Activated T-cell treated with anti-CD3 and anti-CD28 coated beads, Interleukin-2, amount 50 U/mL, for 4 hours (primary cell): ENCODE data around the gene SSPN. TPM values are rescaled to one million over a fixed set of nuclear protein-coding genes. Genes with fewer than 3 reads are reported as not detected.

Experiments used
- ATAC-seq, 2 donors: fragments of 200-7000 bp; cut with Tn5 transposase; one replicate each; pipeline ENCODE4 v1.10.0; 2021
- DNase-seq: peaks from one replicate; pipeline ENCODE4 v3.0.0-alpha.2; 2020
- H3K27me3 Mint-ChIP-seq: one replicate; pipeline ENCODE4 v1.8.0; 2021; ENCODE audit warnings: low read depth, mixed read lengths
- H3K36me3 Mint-ChIP-seq: one replicate; pipeline ENCODE4 v1.8.0; 2022; ENCODE audit warnings: mixed read lengths; ENCODE audit not compliant: insufficient read depth
- H3K4me1 Mint-ChIP-seq: one replicate; pipeline ENCODE4 v1.8.0; 2021; ENCODE audit warnings: low read depth, mixed read lengths
- H3K4me3 Mint-ChIP-seq: one replicate; pipeline ENCODE4 v1.8.0; 2021; ENCODE audit warnings: mild to moderate bottlenecking, moderate library complexity, mixed read lengths
- H3K9me3 Mint-ChIP-seq: one replicate; pipeline ENCODE4 v1.8.0; 2021; ENCODE audit warnings: mixed read lengths
- total RNA-seq, 3 donors: library from RNA; stranded (reverse); gene quantifications; one replicate each; pipeline ENCODE4 v1.2.1, GENCODE V29; 2021

SSPN gene
- total RNA-seq, 3 donors from 2014 or later: not detected

DNA sequence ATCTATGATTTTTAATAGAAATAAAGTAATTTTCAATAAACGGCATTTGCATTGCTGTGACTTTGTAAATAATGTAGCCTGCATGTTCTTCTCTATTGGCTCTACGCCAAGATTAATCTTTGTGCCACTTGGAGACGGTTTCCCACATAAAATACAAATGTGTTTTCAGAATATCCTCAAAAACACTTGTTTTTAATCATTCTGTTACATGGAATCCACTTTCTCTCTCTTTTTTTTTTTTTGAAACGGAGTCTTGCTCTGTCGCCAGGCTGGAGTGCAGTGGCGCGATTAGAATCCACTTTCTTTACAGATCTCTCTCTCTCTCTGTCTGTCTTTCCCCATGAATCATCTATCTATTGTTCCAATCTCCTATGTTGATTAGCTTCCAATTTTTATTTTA is 22.8 kb upstream of the SSPN start:
- Mint-ChIP-seq H3K4me3 (no peak overlapping the region), H3K27me3 (peaks cover 26% of the 10 kb centered on the region), H3K36me3 (no peaks in the 10 kb centered on the region), H3K4me1 (no peaks in the 10 kb centered on the region), H3K9me3 (no peaks in the 10 kb centered on the region)
- DNase-seq (no peak), ATAC-seq (no peak)

GRCh38 chr12:26172946-26173552 is 22.3 kb upstream of the SSPN start:
- H3K4me3 Mint-ChIP-seq: no peak overlapping the region
- no peak for ATAC-seq
- H3K4me1 Mint-ChIP-seq: no peaks in the 10 kb centered on the region
- H3K9me3 Mint-ChIP-seq: no peaks in the 10 kb centered on the region
- H3K27me3 Mint-ChIP-seq: peaks cover 21% of the 10 kb centered on the region
- DNase-seq: no peak
- no peaks in the 10 kb centered on the region for H3K36me3 Mint-ChIP-seq

DNA sequence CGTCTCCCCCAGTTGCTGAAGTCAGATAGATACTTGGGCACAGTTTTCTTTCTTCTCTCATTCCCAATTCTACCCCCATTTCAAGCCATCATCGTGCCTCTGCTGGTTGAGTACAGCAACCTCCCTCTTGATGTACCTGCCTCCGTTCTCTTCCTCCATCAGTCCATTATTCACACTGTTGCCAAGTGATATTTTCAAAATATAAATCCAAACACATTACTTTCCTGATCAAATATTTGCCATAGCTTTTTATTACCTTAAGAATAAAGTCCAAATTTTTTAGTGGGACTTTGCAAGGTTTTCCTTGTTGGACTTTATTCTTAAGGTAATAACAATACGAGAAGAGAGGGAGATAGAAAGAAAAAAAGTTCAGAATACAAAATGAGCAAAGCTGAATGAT is 18.6 kb upstream of the SSPN start:
- ATAC-seq (no peak), DNase-seq (no peak)
- Mint-ChIP-seq H3K27me3 (peaks cover 34% of the 10 kb centered on the region), H3K9me3 (no peaks in the 10 kb centered on the region), H3K4me1 (no peaks in the 10 kb centered on the region), H3K36me3 (no peaks in the 10 kb centered on the region), H3K4me3 (no peak overlapping the region)

DNA sequence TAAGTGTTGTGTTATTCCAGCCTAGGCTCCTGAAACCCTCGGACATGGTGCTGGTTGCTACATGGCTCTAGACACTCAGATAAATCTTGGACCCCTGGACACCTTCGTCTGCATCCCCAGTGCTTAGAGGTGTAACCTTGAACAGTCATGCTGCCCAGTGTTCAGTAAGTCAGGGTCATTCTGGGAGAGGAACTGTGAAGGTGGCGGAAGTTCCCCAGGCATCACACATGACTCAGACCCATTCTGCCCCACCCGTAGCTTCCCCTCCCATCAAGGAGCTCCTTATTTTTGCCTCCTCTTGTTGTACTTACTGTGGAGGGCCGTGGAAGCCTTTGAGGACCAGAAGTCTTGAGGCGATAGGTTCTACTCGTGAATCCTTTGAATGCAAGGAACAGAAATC is 18.1 kb upstream of the SSPN start:
- Mint-ChIP-seq H3K27me3 (peaks cover 37% of the 10 kb centered on the region), H3K36me3 (no peaks in the 10 kb centered on the region), H3K4me3 (no peak overlapping the region), H3K9me3 (no peaks in the 10 kb centered on the region), H3K4me1 (no peaks in the 10 kb centered on the region)
- ATAC-seq (no peak), DNase-seq (no peak)

DNA sequence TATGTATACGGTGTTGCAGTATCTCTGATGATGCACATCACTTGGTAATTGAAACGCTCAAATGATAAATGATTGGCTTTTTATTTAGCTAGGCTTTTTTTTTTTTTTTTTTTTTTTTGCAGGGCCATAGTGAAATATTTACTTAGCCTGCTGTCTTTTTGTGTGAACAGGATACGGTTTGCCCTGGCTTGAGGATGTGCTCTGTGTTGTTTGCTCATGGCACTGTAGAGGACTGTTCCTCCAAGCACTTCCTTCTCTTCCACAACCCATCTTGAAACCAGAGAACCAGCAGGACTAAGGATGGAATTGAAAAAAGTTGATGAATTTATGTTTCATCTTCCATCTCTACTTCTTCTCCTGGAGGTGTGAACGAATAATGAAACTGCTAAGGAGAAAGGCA is 15.5 kb upstream of the SSPN start:
- ATAC-seq (no peak), DNase-seq (no peak)
- no peaks in the 10 kb centered on the region for H3K9me3 Mint-ChIP-seq
- no peak overlapping the region for H3K4me3 Mint-ChIP-seq
- no peaks in the 10 kb centered on the region for H3K4me1 Mint-ChIP-seq
- H3K36me3 Mint-ChIP-seq: no peaks in the 10 kb centered on the region
- H3K27me3 Mint-ChIP-seq: peaks cover 36% of the 10 kb centered on the region

GRCh38 chr12:26182377-26182776 is 13.0 kb upstream of the SSPN start:
- H3K36me3 Mint-ChIP-seq: no peaks in the 10 kb centered on the region
- no peaks in the 10 kb centered on the region for H3K4me1 Mint-ChIP-seq
- H3K9me3 Mint-ChIP-seq: no peaks in the 10 kb centered on the region
- H3K4me3 Mint-ChIP-seq: no peak overlapping the region
- H3K27me3 Mint-ChIP-seq: peaks cover 32% of the 10 kb centered on the region
- DNase-seq (no peak), ATAC-seq (no peak)

GRCh38 chr12:26185532-26186320 is 9.6 kb upstream of the SSPN start:
- no peak for DNase-seq
- H3K4me3 Mint-ChIP-seq: no peak overlapping the region
- H3K9me3 Mint-ChIP-seq: no peaks in the 10 kb centered on the region
- ATAC-seq: no peak
- peaks cover 29% of the 10 kb centered on the region for H3K27me3 Mint-ChIP-seq
- H3K36me3 Mint-ChIP-seq: no peaks in the 10 kb centered on the region
- no peaks in the 10 kb centered on the region for H3K4me1 Mint-ChIP-seq

GRCh38 chr12:26187014-26187798 is 8.2 kb upstream of the SSPN start:
- no peak overlapping the region for H3K4me3 Mint-ChIP-seq
- no peaks in the 10 kb centered on the region for H3K36me3 Mint-ChIP-seq
- no peaks in the 10 kb centered on the region for H3K4me1 Mint-ChIP-seq
- no peaks in the 10 kb centered on the region for H3K9me3 Mint-ChIP-seq
- ATAC-seq (no peak), DNase-seq (no peak)
- H3K27me3 Mint-ChIP-seq: peaks cover 22% of the 10 kb centered on the region

GRCh38 chr12:26188127-26188526 is 7.2 kb upstream of the SSPN start:
- peak; percentile 69 to 75 for ATAC-seq
- H3K4me1 Mint-ChIP-seq: no peaks in the 10 kb centered on the region
- no peaks in the 10 kb centered on the region for H3K36me3 Mint-ChIP-seq
- DNase-seq: no peak
- no peaks in the 10 kb centered on the region for H3K9me3 Mint-ChIP-seq
- peaks cover 24% of the 10 kb centered on the region for H3K27me3 Mint-ChIP-seq
- no peak overlapping the region for H3K4me3 Mint-ChIP-seq

DNA sequence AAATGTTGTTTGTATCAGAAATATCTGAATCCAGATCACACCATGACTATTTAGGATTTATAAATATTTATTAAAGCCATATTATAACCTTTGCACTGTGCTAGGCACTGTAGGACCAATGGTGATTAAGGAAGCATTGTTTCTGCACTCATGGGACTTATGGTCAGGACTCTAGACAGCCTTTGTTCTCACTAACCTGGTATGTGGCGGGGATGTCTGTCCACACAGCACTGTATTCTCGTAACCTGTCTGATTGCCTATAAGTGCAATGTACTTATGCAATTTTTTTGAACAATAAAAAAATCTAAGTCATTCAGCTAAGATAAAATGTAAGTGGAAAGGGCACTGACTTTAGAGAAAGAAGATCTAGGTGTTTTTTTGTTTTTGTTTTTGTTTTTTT is 6.7 kb upstream of the SSPN start:
- H3K9me3 Mint-ChIP-seq: no peaks in the 10 kb centered on the region
- DNase-seq (no peak), ATAC-seq (no peak)
- peaks cover 24% of the 10 kb centered on the region for H3K27me3 Mint-ChIP-seq
- no peak overlapping the region for H3K4me3 Mint-ChIP-seq
- H3K4me1 Mint-ChIP-seq: no peaks in the 10 kb centered on the region
- H3K36me3 Mint-ChIP-seq: no peaks in the 10 kb centered on the region

DNA sequence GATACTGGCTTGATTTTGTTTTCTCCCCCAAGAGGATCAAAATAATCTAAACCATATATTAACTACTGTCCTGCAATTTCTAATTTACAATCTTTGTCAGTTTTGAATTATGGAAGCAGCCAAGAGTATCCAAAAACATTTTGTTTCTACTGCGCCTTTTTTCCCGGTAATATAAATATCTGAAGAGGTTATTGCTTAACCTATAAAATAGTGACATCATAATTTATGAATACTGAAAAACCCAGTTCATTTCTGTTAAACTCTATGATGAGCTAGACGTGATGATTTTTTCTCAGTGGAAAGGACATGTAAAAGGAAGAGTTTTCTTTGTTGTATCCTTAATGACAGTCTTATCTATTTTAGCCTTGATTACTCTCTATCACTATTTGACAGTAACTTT is 3.2 kb upstream of the SSPN start:
- H3K27me3 Mint-ChIP-seq: peaks cover 49% of the 10 kb centered on the region
- H3K4me3 Mint-ChIP-seq: no peak overlapping the region

DNA sequence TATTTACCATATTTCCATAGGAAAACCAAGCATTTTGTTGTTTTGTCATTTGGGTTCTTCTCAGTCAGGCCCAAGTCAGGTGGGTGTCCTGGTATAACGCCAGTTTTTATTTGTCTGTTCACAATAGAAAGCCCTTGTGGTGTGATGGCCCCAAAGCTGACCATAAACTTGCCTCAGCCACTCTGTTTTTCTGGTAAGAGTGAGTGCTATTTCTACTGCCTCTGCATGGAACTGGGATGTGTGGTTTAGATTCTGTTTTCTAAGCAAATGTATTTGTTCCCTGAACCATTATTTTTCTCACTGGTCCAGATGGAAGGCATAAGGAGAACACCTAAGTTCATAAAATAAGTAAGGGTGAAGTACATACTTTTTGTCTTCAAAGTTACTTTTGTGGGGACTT is 1.8 kb upstream of the SSPN start:
- Mint-ChIP-seq H3K9me3 (no peaks in the 10 kb centered on the region), H3K4me3 (no peak overlapping the region), H3K36me3 (no peaks in the 10 kb centered on the region), H3K27me3 (peaks cover 53% of the 10 kb centered on the region), H3K4me1 (peaks cover 4% of the 10 kb centered on the region)
- no peak for DNase-seq
- ATAC-seq: no peak

More for the DNA sequence above, 3.2 kb upstream of the SSPN start:
- Mint-ChIP-seq H3K36me3 (no peaks in the 10 kb centered on the region), H3K4me1 (peaks cover 4% of the 10 kb centered on the region), H3K9me3 (no peaks in the 10 kb centered on the region)
- no peak for DNase-seq
- ATAC-seq: no peak

DNA sequence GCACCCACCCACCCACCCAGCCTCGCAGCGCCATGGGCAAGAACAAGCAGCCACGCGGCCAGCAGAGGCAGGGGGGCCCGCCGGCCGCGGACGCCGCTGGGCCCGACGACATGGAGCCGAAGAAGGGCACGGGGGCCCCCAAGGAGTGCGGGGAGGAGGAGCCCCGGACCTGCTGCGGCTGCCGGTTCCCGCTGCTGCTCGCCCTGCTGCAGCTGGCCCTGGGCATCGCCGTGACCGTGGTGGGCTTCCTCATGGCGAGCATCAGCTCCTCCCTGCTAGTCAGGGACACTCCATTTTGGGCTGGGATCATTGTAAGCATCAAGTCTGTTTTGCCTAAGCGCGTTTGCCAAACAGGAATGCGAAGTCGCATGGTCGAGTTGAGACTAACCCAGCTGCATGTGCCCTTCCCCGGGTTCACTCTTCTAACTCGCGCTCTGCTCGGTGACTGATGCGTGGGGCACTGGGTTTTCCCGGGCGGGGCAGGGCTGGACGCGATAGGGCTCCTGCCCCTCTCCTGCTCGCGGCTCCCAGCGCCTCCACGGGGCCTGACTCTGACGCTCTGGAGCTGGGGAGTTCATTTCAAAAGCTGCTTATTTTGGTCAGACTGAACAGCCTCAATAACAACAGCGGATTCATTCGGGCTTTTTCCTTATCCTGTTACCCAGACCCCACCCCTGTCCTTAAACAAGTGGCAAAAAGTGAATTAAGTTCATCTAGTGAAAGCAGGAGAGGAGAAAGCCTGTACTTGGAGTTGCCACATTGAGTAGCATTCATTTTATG is 458 bp downstream of the SSPN start:
- no peaks in the 10 kb centered on the region for H3K36me3 Mint-ChIP-seq
- peaks cover 4% of the 10 kb centered on the region for H3K4me1 Mint-ChIP-seq
- DNase-seq: no peak
- peak overlapping the region; percentile 72 for H3K4me3 Mint-ChIP-seq
- H3K27me3 Mint-ChIP-seq: peaks cover 58% of the 10 kb centered on the region
- no peaks in the 10 kb centered on the region for H3K9me3 Mint-ChIP-seq
- ATAC-seq: peak; percentile 50 to 65

DNA sequence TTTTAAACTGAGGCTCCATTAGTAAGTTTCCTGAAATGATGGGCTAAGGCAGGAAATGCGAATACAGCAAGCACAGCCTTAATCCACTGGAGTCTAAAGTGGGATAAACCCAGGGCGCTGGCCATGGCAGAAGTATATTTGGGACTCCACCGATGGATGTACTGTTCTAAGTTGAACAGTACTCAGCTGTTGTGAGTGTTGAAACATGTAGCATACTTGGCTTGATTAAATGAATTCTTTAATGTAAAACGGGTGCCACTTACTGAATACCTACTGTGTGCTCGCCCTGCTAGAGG is 996 bp downstream of the SSPN start:
- Mint-ChIP-seq H3K9me3 (no peaks in the 10 kb centered on the region), H3K4me1 (peaks cover 4% of the 10 kb centered on the region), H3K27me3 (peaks cover 56% of the 10 kb centered on the region), H3K4me3 (no peak overlapping the region), H3K36me3 (no peaks in the 10 kb centered on the region)
- ATAC-seq (no peak), DNase-seq (no peak)
